Measurements from ENCODE around the gene SPATA31E1. TPM values are rescaled to one million over a fixed set of nuclear protein-coding genes. Genes with fewer than 3 reads are reported as not detected.

Gene SPATA31E1
- total and polyA plus RNA-seq, 10 of the 15 experiments (the other 5 are each of a cell fraction or from before 2014, with no cell fraction given), result not detected

DNA sequence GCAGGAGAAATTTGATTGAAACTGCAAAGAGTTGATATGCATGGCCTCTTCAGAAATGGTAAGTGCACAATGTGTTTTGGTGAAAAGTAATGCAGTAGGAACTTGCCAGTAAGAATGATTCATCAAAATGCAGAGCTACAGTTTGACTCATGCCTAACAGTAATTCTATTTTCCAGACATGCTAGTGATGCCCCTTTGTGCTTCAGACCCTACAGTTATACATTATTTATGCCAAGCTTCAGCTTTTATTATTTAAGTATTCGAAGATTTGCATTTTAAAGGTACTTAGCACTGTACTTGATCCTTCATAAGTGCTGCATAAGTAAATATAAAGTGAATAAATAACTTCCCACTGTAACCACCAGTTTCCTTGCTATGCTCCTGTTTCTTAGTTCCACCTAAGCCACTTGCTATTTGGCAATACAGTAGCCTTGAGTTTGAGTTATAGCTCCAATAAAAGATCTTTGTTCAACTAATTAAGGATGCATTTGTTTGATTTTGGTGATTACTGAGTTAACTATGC, 3.6 kb upstream of the SPATA31E1 start:
- H3K27me3 ChIP-seq (replicated peaks in 1 of 2; ENCODE audit: control insufficient read depth in 2 of 2, insufficient read depth in 2 of 2, low read length in 1 of 2), result no peaks in the 10 kb centered on the region
- H2AFZ ChIP-seq (ENCODE audit: control insufficient read depth, low read depth, low read length), result no peak overlapping the region
- WGBS (ENCODE audit: insufficient coverage, insufficient replicate concordance, low lambda C conversion rate, missing lambda C conversion rate), result 0% methylated on average over 1 of the region's 1 CpG
- ChIA-PET POLR2A (no interaction called here), CTCF (no interaction called here), RAD21 (ENCODE audit: unreplicated experiment) (no interaction called here), SMC1A (ENCODE audit: uncharacterized antibody, unreplicated experiment) (interaction anchor here (0.6 to 1.1 kb wide), 2 partner anchors 78 to 761 kb away, joined by 3 read pairs; no protein-coding TSS in a partner anchor)
- no peaks in the 10 kb centered on the region for H3K9me3 ChIP-seq (replicated peaks; ENCODE audit: control insufficient read depth, insufficient read depth, low read length)
- TF ChIP-seq BCL11A (IDR thresholded peaks at IDR 0.05; ENCODE audit: low read depth, low read length) (no peak), SREBF2 (IDR thresholded peaks at IDR 0.05; ENCODE audit: low read length) (no peak), CBFB (IDR thresholded peaks at IDR 0.05; ENCODE audit: low read depth) (no peak), NFXL1 (IDR thresholded peaks at IDR 0.05; ENCODE audit: borderline replicate concordance) (no peak), PML (IDR thresholded peaks at IDR 0.05; ENCODE audit: low read length) (no peak), BMI1 (IDR thresholded peaks at IDR 0.05; ENCODE audit: borderline replicate concordance) (no peak), FOS (IDR thresholded peaks at IDR 0.05; ENCODE audit: borderline replicate concordance, extremely low read depth, insufficient read length) (no peak), SRF (IDR thresholded peaks at IDR 0.05; ENCODE audit: low read depth in 2 of 2, low read length in 2 of 2) (no peak), HDAC2 (IDR thresholded peaks at IDR 0.05) (no peak)
- TF ChIP-seq, protein P1, sequence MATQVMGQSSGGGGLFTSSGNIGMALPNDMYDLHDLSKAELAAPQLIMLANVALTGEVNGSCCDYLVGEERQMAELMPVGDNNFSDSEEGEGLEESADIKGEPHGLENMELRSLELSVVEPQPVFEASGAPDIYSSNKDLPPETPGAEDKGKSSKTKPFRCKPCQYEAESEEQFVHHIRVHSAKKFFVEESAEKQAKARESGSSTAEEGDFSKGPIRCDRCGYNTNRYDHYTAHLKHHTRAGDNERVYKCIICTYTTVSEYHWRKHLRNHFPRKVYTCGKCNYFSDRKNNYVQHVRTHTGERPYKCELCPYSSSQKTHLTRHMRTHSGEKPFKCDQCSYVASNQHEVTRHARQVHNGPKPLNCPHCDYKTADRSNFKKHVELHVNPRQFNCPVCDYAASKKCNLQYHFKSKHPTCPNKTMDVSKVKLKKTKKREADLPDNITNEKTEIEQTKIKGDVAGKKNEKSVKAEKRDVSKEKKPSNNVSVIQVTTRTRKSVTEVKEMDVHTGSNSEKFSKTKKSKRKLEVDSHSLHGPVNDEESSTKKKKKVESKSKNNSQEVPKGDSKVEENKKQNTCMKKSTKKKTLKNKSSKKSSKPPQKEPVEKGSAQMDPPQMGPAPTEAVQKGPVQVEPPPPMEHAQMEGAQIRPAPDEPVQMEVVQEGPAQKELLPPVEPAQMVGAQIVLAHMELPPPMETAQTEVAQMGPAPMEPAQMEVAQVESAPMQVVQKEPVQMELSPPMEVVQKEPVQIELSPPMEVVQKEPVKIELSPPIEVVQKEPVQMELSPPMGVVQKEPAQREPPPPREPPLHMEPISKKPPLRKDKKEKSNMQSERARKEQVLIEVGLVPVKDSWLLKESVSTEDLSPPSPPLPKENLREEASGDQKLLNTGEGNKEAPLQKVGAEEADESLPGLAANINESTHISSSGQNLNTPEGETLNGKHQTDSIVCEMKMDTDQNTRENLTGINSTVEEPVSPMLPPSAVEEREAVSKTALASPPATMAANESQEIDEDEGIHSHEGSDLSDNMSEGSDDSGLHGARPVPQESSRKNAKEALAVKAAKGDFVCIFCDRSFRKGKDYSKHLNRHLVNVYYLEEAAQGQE (IDR thresholded peaks at IDR 0.05; ENCODE audit: low read depth, low read length), result no peak
- FAIRE-seq (no peak), DNase-seq (ENCODE audit: low read depth, low spot score) (no peak), ATAC-seq (no peak)
- no peaks in the 10 kb centered on the region for H3K79me2 ChIP-seq (ENCODE audit: control insufficient read depth, insufficient read depth, low read length)
- BruUV-seq (replicated peaks), result no TSS peak
- no peak overlapping the region for H3K9ac ChIP-seq (ENCODE audit: control insufficient read depth, insufficient read depth, low read length)
- H3K4me3 ChIP-seq, result no peak overlapping the region
- no peaks in the 10 kb centered on the region for H3K4me1 ChIP-seq (ENCODE audit: control insufficient read depth, insufficient read depth, low read length)
- in situ Hi-C loops (cut with MboI), result no loop called here
- intact Hi-C loops (cut with micrococcal nuclease; ENCODE audit: unreplicated experiment), result no loop called here
- no peaks in the 10 kb centered on the region for H4K20me1 ChIP-seq (ENCODE audit: control insufficient read depth, insufficient read depth)
- H3K27ac ChIP-seq (ENCODE audit: control insufficient read depth, insufficient read depth), result no peak overlapping the region
- H3K36me3 ChIP-seq (ENCODE audit: control insufficient read depth in 2 of 2, insufficient read depth in 2 of 2, low read length in 1 of 2), result no peaks in the 10 kb centered on the region
- no peak overlapping the region for H3K4me2 ChIP-seq (ENCODE audit: control insufficient read depth, insufficient read depth)

Measured in GM12878 (cell line).